ENCODE results near the gene ITIH3.

The ITIH3 gene

GRCh38 chr3:52839892-52840545, 45.4 kb downstream of the ITIH3 start:
- H3K27ac Mint-ChIP-seq, result no peak overlapping the region

GRCh38 chr3:52841211-52841980, 46.8 kb downstream of the ITIH3 start:
- H3K4me3 Mint-ChIP-seq, result no peak overlapping the region
- peak; percentile 72 for ATAC-seq
- no peaks in the 10 kb centered on the region for H3K9me3 Mint-ChIP-seq

More at GRCh38 chr3:52839892-52840545, 45.4 kb downstream of the ITIH3 start:
- Mint-ChIP-seq H3K4me1 (peaks cover 12% of the 10 kb centered on the region), H3K9me3 (no peaks in the 10 kb centered on the region), H3K36me3 (peaks cover 47% of the 10 kb centered on the region), H3K27me3 (no peaks in the 10 kb centered on the region), H3K4me3 (no peak overlapping the region)
- no peak for ATAC-seq

GRCh38 chr3:52841981-52842340, 47.4 kb downstream of the ITIH3 start:
- peaks cover 39% of the 10 kb centered on the region for H3K36me3 Mint-ChIP-seq
- no peaks in the 10 kb centered on the region for H3K9me3 Mint-ChIP-seq
- no peak overlapping the region for H3K4me3 Mint-ChIP-seq
- no peak overlapping the region for H3K27ac Mint-ChIP-seq
- H3K4me1 Mint-ChIP-seq, result peaks cover 6% of the 10 kb centered on the region
- no peaks in the 10 kb centered on the region for H3K27me3 Mint-ChIP-seq
- no peak for ATAC-seq

More at GRCh38 chr3:52841211-52841980, 46.8 kb downstream of the ITIH3 start:
- Mint-ChIP-seq H3K36me3 (peaks cover 44% of the 10 kb centered on the region), H3K27ac (no peak overlapping the region), H3K27me3 (no peaks in the 10 kb centered on the region), H3K4me1 (peaks cover 12% of the 10 kb centered on the region)

GRCh38 chr3:52842424-52842823, 47.8 kb downstream of the ITIH3 start:
- peaks cover 6% of the 10 kb centered on the region for H3K4me1 Mint-ChIP-seq
- no peaks in the 10 kb centered on the region for H3K9me3 Mint-ChIP-seq
- H3K27me3 Mint-ChIP-seq, result no peaks in the 10 kb centered on the region

GRCh38 chr3:52843108-52843865, 48.7 kb downstream of the ITIH3 start:
- no peak for ATAC-seq
- H3K27me3 Mint-ChIP-seq, result no peaks in the 10 kb centered on the region
- no peak overlapping the region for H3K27ac Mint-ChIP-seq
- H3K9me3 Mint-ChIP-seq, result no peaks in the 10 kb centered on the region
- H3K4me3 Mint-ChIP-seq, result no peak overlapping the region
- peaks cover 6% of the 10 kb centered on the region for H3K4me1 Mint-ChIP-seq
- peaks cover 42% of the 10 kb centered on the region for H3K36me3 Mint-ChIP-seq

More at GRCh38 chr3:52842424-52842823, 47.8 kb downstream of the ITIH3 start:
- no peak for ATAC-seq
- no peak overlapping the region for H3K4me3 Mint-ChIP-seq
- H3K27ac Mint-ChIP-seq, result no peak overlapping the region
- peaks cover 40% of the 10 kb centered on the region for H3K36me3 Mint-ChIP-seq

GRCh38 chr3:52843881-52844280, 49.3 kb downstream of the ITIH3 start:
- Mint-ChIP-seq H3K4me3 (no peak overlapping the region), H3K27ac (no peak overlapping the region), H3K4me1 (peaks cover 6% of the 10 kb centered on the region), H3K36me3 (peaks cover 43% of the 10 kb centered on the region), H3K9me3 (no peaks in the 10 kb centered on the region), H3K27me3 (no peaks in the 10 kb centered on the region)
- no peak for ATAC-seq

GRCh38 chr3:52844290-52844975, 49.8 kb downstream of the ITIH3 start:
- H3K27me3 Mint-ChIP-seq, result no peaks in the 10 kb centered on the region
- ATAC-seq, result no peak
- no peaks in the 10 kb centered on the region for H3K9me3 Mint-ChIP-seq
- H3K27ac Mint-ChIP-seq, result no peak overlapping the region
- H3K4me1 Mint-ChIP-seq, result peaks cover 6% of the 10 kb centered on the region
- H3K36me3 Mint-ChIP-seq, result peaks cover 49% of the 10 kb centered on the region
- H3K4me3 Mint-ChIP-seq, result no peak overlapping the region

GRCh38 chr3:52845157-52845556, 50.6 kb downstream of the ITIH3 start:
- Mint-ChIP-seq H3K36me3 (peaks cover 51% of the 10 kb centered on the region), H3K4me1 (peaks cover 6% of the 10 kb centered on the region), H3K27me3 (no peaks in the 10 kb centered on the region), H3K27ac (no peak overlapping the region), H3K9me3 (no peaks in the 10 kb centered on the region), H3K4me3 (no peak overlapping the region)
- ATAC-seq, result no peak

- no peak for ATAC-seq
- no peak overlapping the region for H3K27ac Mint-ChIP-seq
- H3K4me1 Mint-ChIP-seq, result peaks cover 6% of the 10 kb centered on the region
- no peaks in the 10 kb centered on the region for H3K9me3 Mint-ChIP-seq
- peaks cover 47% of the 10 kb centered on the region for H3K36me3 Mint-ChIP-seq
- H3K4me3 Mint-ChIP-seq, result no peak overlapping the region
- H3K27me3 Mint-ChIP-seq, result no peaks in the 10 kb centered on the region
These were observed 51.3 kb downstream of the ITIH3 start for GRCh38 chr3:52845691-52846431.

- Mint-ChIP-seq H3K27ac (no peak overlapping the region), H3K9me3 (no peaks in the 10 kb centered on the region), H3K36me3 (peaks cover 41% of the 10 kb centered on the region), H3K27me3 (no peaks in the 10 kb centered on the region), H3K4me1 (peaks cover 3% of the 10 kb centered on the region), H3K4me3 (no peak overlapping the region)
- ATAC-seq, result no peak
These were observed 51.9 kb downstream of the ITIH3 start for GRCh38 chr3:52846432-52846965.

GRCh38 chr3:52847241-52847640, 52.6 kb downstream of the ITIH3 start:
- H3K27ac Mint-ChIP-seq, result no peak overlapping the region
- no peak overlapping the region for H3K4me3 Mint-ChIP-seq
- ATAC-seq, result no peak
- H3K9me3 Mint-ChIP-seq, result no peaks in the 10 kb centered on the region
- H3K36me3 Mint-ChIP-seq, result peaks cover 41% of the 10 kb centered on the region
- no peaks in the 10 kb centered on the region for H3K4me1 Mint-ChIP-seq
- H3K27me3 Mint-ChIP-seq, result no peaks in the 10 kb centered on the region

- Mint-ChIP-seq H3K27ac (no peak overlapping the region), H3K4me1 (no peaks in the 10 kb centered on the region), H3K36me3 (peaks cover 38% of the 10 kb centered on the region), H3K4me3 (no peak overlapping the region), H3K9me3 (no peaks in the 10 kb centered on the region), H3K27me3 (no peaks in the 10 kb centered on the region)
- no peak for ATAC-seq
These were observed 53.1 kb downstream of the ITIH3 start for GRCh38 chr3:52847726-52848125.

GRCh38 chr3:52848617-52849016, 54.0 kb downstream of the ITIH3 start:
- no peaks in the 10 kb centered on the region for H3K27me3 Mint-ChIP-seq
- peaks cover 43% of the 10 kb centered on the region for H3K36me3 Mint-ChIP-seq
- ATAC-seq, result no peak
- H3K4me3 Mint-ChIP-seq, result no peak overlapping the region
- H3K9me3 Mint-ChIP-seq, result no peaks in the 10 kb centered on the region
- H3K27ac Mint-ChIP-seq, result no peak overlapping the region
- no peaks in the 10 kb centered on the region for H3K4me1 Mint-ChIP-seq

- Mint-ChIP-seq H3K36me3 (peaks cover 40% of the 10 kb centered on the region), H3K27ac (no peak overlapping the region), H3K27me3 (no peaks in the 10 kb centered on the region), H3K4me3 (no peak overlapping the region), H3K4me1 (no peaks in the 10 kb centered on the region), H3K9me3 (no peaks in the 10 kb centered on the region)
- ATAC-seq, result no peak
These were observed 55.1 kb downstream of the ITIH3 start for GRCh38 chr3:52849656-52850055.

Data from stimulated activated memory B cell treated with anti-CD40 and anti-IgM and Interleukin-4, amounts not matched to agents 10 μg/mL and 1 μg/mL and 100 μg/mL, for 72 hours (primary cell).